WI38 (cell line): ENCODE measurements around the gene KCNC4.

Source experiments
- H3K4me3 ChIP-seq: 2 replicates; pipeline ENCODE4 v1.5.1; 2011; ENCODE audit warnings: low read depth, mild to moderate bottlenecking, control low read depth, low read length
- CTCF ChIP-seq: IDR thresholded peaks from 2 replicates; pipeline ENCODE4 v1.5.1; 2012; ENCODE audit warnings: low read depth, mild to moderate bottlenecking, control low read depth, low read length

Gene KCNC4

DNA sequence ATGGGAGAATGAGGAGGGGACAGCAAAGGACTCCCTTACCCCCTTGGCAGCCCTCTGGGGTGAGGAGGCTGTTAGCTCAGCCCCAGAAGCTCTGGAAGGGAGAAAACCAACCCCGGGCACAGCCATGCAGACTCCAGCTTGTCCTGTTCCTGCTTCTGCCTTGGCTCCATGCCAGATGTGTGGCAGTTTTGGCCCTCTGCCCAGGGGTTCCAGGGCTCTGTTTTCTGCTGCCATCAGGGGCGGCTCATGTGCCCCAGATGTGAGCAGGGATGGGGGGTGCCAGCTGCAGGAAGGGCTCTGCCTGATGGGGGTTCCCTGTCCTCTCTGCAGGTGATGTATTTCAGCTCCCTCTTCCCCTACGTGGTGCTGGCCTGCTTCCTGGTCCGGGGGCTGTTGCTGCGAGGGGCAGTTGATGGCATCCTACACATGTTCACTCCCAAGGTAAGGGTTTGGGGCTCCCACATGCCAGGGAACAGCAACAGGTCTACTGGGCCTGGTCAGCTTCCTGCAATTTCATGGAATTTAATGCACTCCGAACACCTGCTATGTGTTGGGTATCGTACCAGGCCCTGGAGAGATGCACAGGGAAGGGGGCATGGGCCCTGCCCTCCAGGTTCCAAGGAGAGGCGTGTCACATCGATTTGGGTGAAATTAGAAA, 33.7 kb upstream of the KCNC4 start:
- no peak for TF ChIP-seq CTCF
- no peak overlapping the region for H3K4me3 ChIP-seq

DNA sequence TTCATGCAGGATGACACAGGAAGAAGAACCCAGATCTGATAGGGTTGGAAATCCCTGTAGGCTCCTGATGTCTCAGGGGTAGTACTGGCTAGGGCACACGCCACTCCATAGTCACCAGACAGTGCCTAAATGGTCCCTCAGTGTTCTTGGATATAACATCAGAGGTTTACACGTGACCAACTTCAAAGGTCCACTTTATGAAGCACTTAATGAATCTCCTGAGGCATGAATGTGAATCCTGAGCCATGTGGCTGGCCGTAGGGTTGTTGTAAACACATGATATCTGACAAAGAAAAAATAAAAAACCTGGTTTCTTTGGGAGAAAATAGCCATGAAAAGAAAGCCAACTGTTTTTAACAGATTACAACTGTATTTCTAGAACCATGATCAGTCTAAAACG, 32.3 kb upstream of the KCNC4 start:
- no peak for TF ChIP-seq CTCF
- no peak overlapping the region for H3K4me3 ChIP-seq

DNA sequence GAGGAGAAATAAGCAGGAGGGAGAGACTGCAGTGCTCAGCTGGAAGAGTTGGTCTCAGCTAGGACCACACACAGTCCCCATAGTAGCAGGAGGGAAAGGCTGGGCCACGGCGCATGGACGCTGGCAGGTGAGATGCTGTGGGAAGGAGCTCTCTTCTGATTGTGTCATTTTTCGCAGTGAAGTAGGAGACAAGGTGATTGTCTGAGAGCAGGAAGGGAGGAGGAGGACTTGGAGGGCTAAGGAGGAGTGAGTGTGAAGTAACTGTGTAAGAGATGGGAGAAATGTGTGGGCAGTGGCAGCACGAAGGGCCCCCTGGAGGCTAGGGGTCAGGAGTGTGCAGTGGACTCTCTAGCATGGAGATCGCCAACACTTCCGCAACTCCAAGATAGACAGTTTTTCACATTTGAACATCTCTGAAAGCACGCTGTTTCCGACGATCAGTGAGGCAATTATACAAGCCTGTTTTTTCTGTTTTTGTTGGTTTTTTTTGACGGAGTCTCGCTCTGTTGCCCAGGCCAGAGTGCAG, 26.4 kb upstream of the KCNC4 start:
- TF ChIP-seq CTCF: no peak
- H3K4me3 ChIP-seq: no peak overlapping the region

DNA sequence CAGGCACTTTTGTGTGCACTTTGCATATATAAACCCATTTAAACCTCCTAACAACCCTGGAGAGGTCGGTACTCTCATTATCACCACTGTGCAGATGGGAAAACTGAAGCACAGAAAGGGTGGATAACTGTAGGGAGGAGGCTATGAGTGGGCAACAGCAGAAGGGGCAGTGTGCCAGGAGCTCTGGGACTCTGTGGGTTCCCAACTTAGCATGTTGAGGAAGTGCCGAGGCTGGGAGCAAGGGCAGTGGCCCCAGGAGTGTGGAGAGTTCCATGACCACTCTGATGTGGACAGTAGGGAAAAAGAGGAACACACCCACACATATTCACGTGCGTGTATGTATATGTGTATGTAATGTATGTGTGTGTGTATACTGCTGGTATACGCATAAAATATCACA, 25.7 kb upstream of the KCNC4 start:
- TF ChIP-seq CTCF: no peak
- H3K4me3 ChIP-seq: no peak overlapping the region

- no peak for TF ChIP-seq CTCF
- no peak overlapping the region for H3K4me3 ChIP-seq
These were observed 24.9 kb upstream of the KCNC4 start for GRCh38 chr1:110185181-110185580.

DNA sequence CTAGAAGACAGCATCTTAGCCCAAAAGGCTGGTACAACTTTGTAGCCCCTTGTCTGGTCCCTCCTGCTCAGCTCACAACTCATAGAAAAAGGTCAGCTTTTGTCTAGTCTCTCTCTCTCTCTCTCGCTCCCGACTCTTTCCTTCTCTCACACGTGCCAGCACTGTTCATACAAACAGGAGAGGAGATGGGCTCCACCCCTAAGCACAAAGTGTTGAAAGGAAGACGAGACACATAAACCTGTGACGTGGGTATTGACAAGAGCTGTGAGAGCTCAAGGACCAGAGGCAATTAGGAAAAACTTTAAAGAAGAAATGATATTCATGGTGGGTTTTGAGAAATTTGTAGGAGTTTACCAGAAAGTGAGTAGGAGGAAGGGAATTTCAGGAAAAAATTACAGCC, 23.6 kb upstream of the KCNC4 start:
- no peak overlapping the region for H3K4me3 ChIP-seq
- TF ChIP-seq CTCF: no peak

GRCh38 chr1:110187139-110187890, 22.8 kb upstream of the KCNC4 start:
- H3K4me3 ChIP-seq: no peak overlapping the region
- no peak for TF ChIP-seq CTCF
